ENCODE measurements around the gene STK32B. TPM values are rescaled to one million over a fixed set of nuclear protein-coding genes. Genes with fewer than 3 reads are reported as not detected.
A peak's percentile ranks its signal among the peaks of the same experiment; 100 is the strongest.
"Not testable (repeated sequence)": the region's sequence is repeated elsewhere in the genome, so short reads cannot be mapped to it uniquely, and the experiment has no call there.

Gene STK32B
- polyA plus RNA-seq, 4 donors = 3.2 to 11.3 (median 9.8) TPM

- no peak for DNase-seq (ENCODE audit: low read depth in 4 of 4, low spot score in 3 of 4)
Observed at GRCh38 chr4:5200513-5200912, 149.2 kb downstream of the STK32B start.

GRCh38 chr4:5203309-5203992 is 152.2 kb downstream of the STK32B start:
- no peak for DNase-seq (ENCODE audit: low read depth in 4 of 4, low spot score in 3 of 4)

GRCh38 chr4:5203993-5204310 is 152.7 kb downstream of the STK32B start:
- no peak for DNase-seq (ENCODE audit: low read depth in 4 of 4, low spot score in 3 of 4)

- DNase-seq (ENCODE audit: low read depth in 4 of 4, low spot score in 3 of 4) = no peak
Observed at GRCh38 chr4:5204781-5205180, 153.5 kb downstream of the STK32B start.

GRCh38 chr4:5206016-5206790 is 154.9 kb downstream of the STK32B start:
- no peak for DNase-seq (ENCODE audit: low read depth in 4 of 4, low spot score in 3 of 4)

- DNase-seq (ENCODE audit: low read depth in 4 of 4, low spot score in 3 of 4) = no peak
Observed at GRCh38 chr4:5209862-5210261, 158.6 kb downstream of the STK32B start.

GRCh38 chr4:5211282-5211839 is 160.1 kb downstream of the STK32B start:
- DNase-seq (ENCODE audit: low read depth in 4 of 4, low spot score in 3 of 4) = no peak

GRCh38 chr4:5212255-5213013 is 161.2 kb downstream of the STK32B start:
- no peak for DNase-seq (ENCODE audit: low read depth in 4 of 4, low spot score in 3 of 4)

- DNase-seq (ENCODE audit: low read depth in 4 of 4, low spot score in 3 of 4) = no peak
Observed at GRCh38 chr4:5213087-5213595, 161.9 kb downstream of the STK32B start.

- DNase-seq (ENCODE audit: low read depth in 4 of 4, low spot score in 3 of 4) = no peak
Observed at GRCh38 chr4:5215321-5215720, 164.0 kb downstream of the STK32B start.

- no peak for DNase-seq (ENCODE audit: low read depth in 4 of 4, low spot score in 3 of 4)
Observed at GRCh38 chr4:5217421-5217820, 166.1 kb downstream of the STK32B start.

GRCh38 chr4:5218376-5219069 is 167.2 kb downstream of the STK32B start:
- DNase-seq (ENCODE audit: low read depth in 4 of 4, low spot score in 3 of 4) = no peak

GRCh38 chr4:5220028-5220427 is 168.7 kb downstream of the STK32B start:
- peak in 3 of 4 donors; percentile 3 to 12 (median 7) for DNase-seq (ENCODE audit: low read depth in 4 of 4, low spot score in 3 of 4)

- DNase-seq (ENCODE audit: low read depth in 4 of 4, low spot score in 3 of 4) = no peak
Observed at GRCh38 chr4:5222047-5222446, 170.8 kb downstream of the STK32B start.

GRCh38 chr4:5222951-5223350 is 171.7 kb downstream of the STK32B start:
- no peak for DNase-seq (ENCODE audit: low read depth in 4 of 4, low spot score in 3 of 4)

- no peak for DNase-seq (ENCODE audit: low read depth in 4 of 4, low spot score in 3 of 4)
Observed at GRCh38 chr4:5224340-5224739, 173.1 kb downstream of the STK32B start.

- no peak for DNase-seq (ENCODE audit: low read depth in 4 of 4, low spot score in 3 of 4)
Observed at GRCh38 chr4:5232549-5232948, 181.3 kb downstream of the STK32B start.

- no peak for DNase-seq (ENCODE audit: low read depth in 4 of 4, low spot score in 3 of 4)
Observed at GRCh38 chr4:5237086-5237660, 185.9 kb downstream of the STK32B start.

- DNase-seq (ENCODE audit: low read depth in 4 of 4, low spot score in 3 of 4) = no peak
Observed at GRCh38 chr4:5238173-5238572, 186.9 kb downstream of the STK32B start.

- not testable (repeated sequence) for DNase-seq (ENCODE audit: low read depth in 4 of 4, low spot score in 3 of 4)
Observed at GRCh38 chr4:5247061-5247460, 195.8 kb downstream of the STK32B start.

Measured in left renal pelvis (tissue), 4 donors.